SK-N-SH (cell line): ENCODE measurements around the gene BMPR1B.

Experiments
- ELF1 ChIP-seq: IDR thresholded peaks from 2 replicates; pipeline ENCODE4 v1.4.0; 2012
- EP300 ChIP-seq, 2 experiments: IDR thresholded peaks; 2 replicates each; pipeline versions ENCODE4 v1.4.0 to v1.6.1; 2012; ENCODE audit warnings: borderline replicate concordance in 1 of 2, low read depth in 1 of 2, low read length in 1 of 2
- EZH2phosphoT487 ChIP-seq: fragments of 200-600 bp; sonication (generic); IDR thresholded peaks from 2 replicates; pipeline ENCODE4 v1.6.1; 2017; ENCODE audit warnings: low read depth, mixed run types, mild to moderate bottlenecking, antibody characterized with exemption, moderate library complexity, borderline replicate concordance
- GATA2 ChIP-seq: sonication (generic); formaldehyde crosslinking; IDR thresholded peaks from 2 replicates; pipeline ENCODE4 v1.5.0; 2020; ENCODE audit warnings: mild to moderate bottlenecking, missing genetic modification reagents
- JUND ChIP-seq: IDR thresholded peaks from 2 replicates; pipeline ENCODE4 v1.4.0; 2012
- MAX ChIP-seq: IDR thresholded peaks from 2 replicates; pipeline ENCODE4 v1.4.0; 2012; ENCODE audit warnings: low read depth
- MEF2A ChIP-seq: IDR thresholded peaks from 2 replicates; pipeline ENCODE4 v1.4.0; 2012; ENCODE audit warnings: low read depth, borderline replicate concordance
- PBX3 ChIP-seq: IDR thresholded peaks from 2 replicates; pipeline ENCODE4; 2012
- POLR2AphosphoS5 ChIP-seq: IDR thresholded peaks from 2 replicates; pipeline ENCODE4 v1.6.1; 2012; ENCODE audit warnings: low read depth, low read length
- RAD21 ChIP-seq: IDR thresholded peaks from 2 replicates; pipeline ENCODE4 v1.6.1; 2012; ENCODE audit warnings: mild to moderate bottlenecking, low read length
- RFX5 ChIP-seq: IDR thresholded peaks from 2 replicates; pipeline ENCODE4 v1.6.1; 2012; ENCODE audit warnings: mild to moderate bottlenecking, improper control_type of control experiment, low read length
- YY1 ChIP-seq: IDR thresholded peaks from 2 replicates; pipeline ENCODE4 v1.4.0; 2012; ENCODE audit warnings: low read depth, mild to moderate bottlenecking
- TF ChIP-seq, protein P1 (sequence below): fragments of 200-600 bp; sonication (generic); IDR thresholded peaks from 2 replicates; pipeline ENCODE4 v1.6.1; 2017; ENCODE audit warnings: antibody characterized with exemption, mild to moderate bottlenecking, moderate library complexity
- TF ChIP-seq, protein P2 (sequence below): IDR thresholded peaks from 2 replicates; pipeline ENCODE4 v1.6.1; 2012; ENCODE audit warnings: mild to moderate bottlenecking, low read depth, low read length, moderate library complexity

DNA sequence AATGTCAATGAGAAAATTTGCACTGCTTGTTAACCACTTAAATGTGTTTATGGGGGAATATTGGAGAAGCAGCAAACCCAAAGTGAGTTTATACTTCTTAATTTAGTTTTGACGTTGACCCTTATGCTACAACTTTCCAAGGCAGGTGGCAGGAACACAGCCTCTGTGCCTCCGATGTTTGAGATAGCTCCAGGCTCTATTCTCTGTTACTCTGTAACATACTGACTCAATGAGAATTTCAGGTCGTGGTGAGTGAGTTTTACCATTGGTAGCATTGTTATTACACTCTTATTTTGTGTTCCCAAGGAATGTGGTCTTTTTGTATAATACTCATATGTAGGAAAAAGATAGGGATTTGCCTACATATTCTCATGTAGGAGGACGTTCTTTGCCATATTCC lies 210.7 kb downstream of the BMPR1B start:
- TF ChIP-seq EZH2phosphoT487 (no peak), RAD21 (no peak), POLR2AphosphoS5 (no peak), YY1 (no peak), MEF2A (no peak), MAX (no peak), RFX5 (no peak), ELF1 (no peak), EP300 (IDR thresholded peaks at IDR 0.05; ENCODE audit: borderline replicate concordance in 1 of 2, low read depth in 1 of 2, low read length in 1 of 2) (no peak), GATA2 (CRISPR knock-in tag) (no peak), JUND (no peak), PBX3 (no peak)
- TF ChIP-seq, protein P1, sequence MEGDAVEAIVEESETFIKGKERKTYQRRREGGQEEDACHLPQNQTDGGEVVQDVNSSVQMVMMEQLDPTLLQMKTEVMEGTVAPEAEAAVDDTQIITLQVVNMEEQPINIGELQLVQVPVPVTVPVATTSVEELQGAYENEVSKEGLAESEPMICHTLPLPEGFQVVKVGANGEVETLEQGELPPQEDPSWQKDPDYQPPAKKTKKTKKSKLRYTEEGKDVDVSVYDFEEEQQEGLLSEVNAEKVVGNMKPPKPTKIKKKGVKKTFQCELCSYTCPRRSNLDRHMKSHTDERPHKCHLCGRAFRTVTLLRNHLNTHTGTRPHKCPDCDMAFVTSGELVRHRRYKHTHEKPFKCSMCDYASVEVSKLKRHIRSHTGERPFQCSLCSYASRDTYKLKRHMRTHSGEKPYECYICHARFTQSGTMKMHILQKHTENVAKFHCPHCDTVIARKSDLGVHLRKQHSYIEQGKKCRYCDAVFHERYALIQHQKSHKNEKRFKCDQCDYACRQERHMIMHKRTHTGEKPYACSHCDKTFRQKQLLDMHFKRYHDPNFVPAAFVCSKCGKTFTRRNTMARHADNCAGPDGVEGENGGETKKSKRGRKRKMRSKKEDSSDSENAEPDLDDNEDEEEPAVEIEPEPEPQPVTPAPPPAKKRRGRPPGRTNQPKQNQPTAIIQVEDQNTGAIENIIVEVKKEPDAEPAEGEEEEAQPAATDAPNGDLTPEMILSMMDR = no peak
- TF ChIP-seq, protein P2, sequence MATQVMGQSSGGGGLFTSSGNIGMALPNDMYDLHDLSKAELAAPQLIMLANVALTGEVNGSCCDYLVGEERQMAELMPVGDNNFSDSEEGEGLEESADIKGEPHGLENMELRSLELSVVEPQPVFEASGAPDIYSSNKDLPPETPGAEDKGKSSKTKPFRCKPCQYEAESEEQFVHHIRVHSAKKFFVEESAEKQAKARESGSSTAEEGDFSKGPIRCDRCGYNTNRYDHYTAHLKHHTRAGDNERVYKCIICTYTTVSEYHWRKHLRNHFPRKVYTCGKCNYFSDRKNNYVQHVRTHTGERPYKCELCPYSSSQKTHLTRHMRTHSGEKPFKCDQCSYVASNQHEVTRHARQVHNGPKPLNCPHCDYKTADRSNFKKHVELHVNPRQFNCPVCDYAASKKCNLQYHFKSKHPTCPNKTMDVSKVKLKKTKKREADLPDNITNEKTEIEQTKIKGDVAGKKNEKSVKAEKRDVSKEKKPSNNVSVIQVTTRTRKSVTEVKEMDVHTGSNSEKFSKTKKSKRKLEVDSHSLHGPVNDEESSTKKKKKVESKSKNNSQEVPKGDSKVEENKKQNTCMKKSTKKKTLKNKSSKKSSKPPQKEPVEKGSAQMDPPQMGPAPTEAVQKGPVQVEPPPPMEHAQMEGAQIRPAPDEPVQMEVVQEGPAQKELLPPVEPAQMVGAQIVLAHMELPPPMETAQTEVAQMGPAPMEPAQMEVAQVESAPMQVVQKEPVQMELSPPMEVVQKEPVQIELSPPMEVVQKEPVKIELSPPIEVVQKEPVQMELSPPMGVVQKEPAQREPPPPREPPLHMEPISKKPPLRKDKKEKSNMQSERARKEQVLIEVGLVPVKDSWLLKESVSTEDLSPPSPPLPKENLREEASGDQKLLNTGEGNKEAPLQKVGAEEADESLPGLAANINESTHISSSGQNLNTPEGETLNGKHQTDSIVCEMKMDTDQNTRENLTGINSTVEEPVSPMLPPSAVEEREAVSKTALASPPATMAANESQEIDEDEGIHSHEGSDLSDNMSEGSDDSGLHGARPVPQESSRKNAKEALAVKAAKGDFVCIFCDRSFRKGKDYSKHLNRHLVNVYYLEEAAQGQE = no peak
